Stimulated activated CD4-positive, alpha-beta T cell treated with anti-CD3 and anti-CD28 coated beads, Interleukin-12 subunit alpha, Interleukin-12 subunit beta, amount 100 ng/mL, for 48 hours (primary cell): ENCODE results near the gene SUB1.
"Not testable (repeated sequence)": the region's sequence is repeated elsewhere in the genome, so short reads cannot be mapped to it uniquely, and the experiment has no call there.

ENCODE experiments used
- DNase-seq, 3 donors: peaks; one replicate each; pipeline ENCODE4 v3.0.0-alpha.2; 2020; ENCODE audit warnings: low read depth in 2 of 3, low spot score in 1 of 3

SUB1 gene

GRCh38 chr5:32585446-32586275 lies at the start of gene SUB1:
SUB1 (plus strand) TSS chr5:32585557; CDS start chr5:32588513, 2,956 bp downstream.
- peak; percentile 85 to 90 (median 88) for DNase-seq

GRCh38 chr5:32536246-32536645 lies 49.1 kb upstream of the SUB1 start:
- DNase-seq = no peak

- peak in 1 of 3 donors; percentile 17 for DNase-seq
Observed at GRCh38 chr5:32537437-32538029, 47.8 kb upstream of the SUB1 start.

- DNase-seq = peak in 1 of 3 donors; percentile 31
Observed at GRCh38 chr5:32538031-32538547, 47.3 kb upstream of the SUB1 start.

GRCh38 chr5:32539981-32540845 lies 45.1 kb upstream of the SUB1 start:
- DNase-seq = no peak

GRCh38 chr5:32541241-32541640 lies 44.1 kb upstream of the SUB1 start:
- DNase-seq = no peak

- peak in 1 of 3 donors; percentile 43 for DNase-seq
Observed at GRCh38 chr5:32542216-32543059, 42.9 kb upstream of the SUB1 start.

- no peak for DNase-seq
Observed at GRCh38 chr5:32543291-32543690, 42.1 kb upstream of the SUB1 start.

GRCh38 chr5:32545102-32545800 lies 40.1 kb upstream of the SUB1 start:
- DNase-seq = no peak

- DNase-seq = no peak
Observed at GRCh38 chr5:32551194-32551593, 34.2 kb upstream of the SUB1 start.

- DNase-seq = no peak
Observed at GRCh38 chr5:32551865-32552264, 33.5 kb upstream of the SUB1 start.

- DNase-seq = not testable (repeated sequence)
Observed at GRCh38 chr5:32552491-32552890, 32.9 kb upstream of the SUB1 start.

GRCh38 chr5:32552936-32553335 lies 32.4 kb upstream of the SUB1 start:
- no peak for DNase-seq

GRCh38 chr5:32554181-32554780 lies 31.1 kb upstream of the SUB1 start:
- DNase-seq = not testable (repeated sequence)

- DNase-seq = not testable (repeated sequence)
Observed at GRCh38 chr5:32556543-32556942, 28.8 kb upstream of the SUB1 start.

GRCh38 chr5:32559411-32559810 lies 25.9 kb upstream of the SUB1 start:
- DNase-seq = no peak

GRCh38 chr5:32559921-32560320 lies 25.4 kb upstream of the SUB1 start:
- no peak for DNase-seq

GRCh38 chr5:32562056-32562455 lies 23.3 kb upstream of the SUB1 start:
- no peak for DNase-seq

GRCh38 chr5:32562843-32563242 lies 22.5 kb upstream of the SUB1 start:
- DNase-seq = no peak
